IMR-90 (cell line): Measurements from ENCODE around the gene SLC12A8. TPM values are rescaled to one million over a fixed set of nuclear protein-coding genes. Genes with fewer than 3 reads are reported as not detected.

ENCODE experiments used
- ATAC-seq: fragments of 200-7000 bp; cut with Tn5 transposase; 2 replicates; pipeline ENCODE4 v1.9.1; 2020; ENCODE audit warnings: low read depth, mild to moderate bottlenecking, moderate library complexity
- BruUV-seq: library from RNA; stranded (reverse); fragments of 400-500 nt; replicated peaks from 2 replicates; lab custom pipeline; 2021; lab: Mats Ljungman, UMichigan
- CTCF ChIA-PET: fragments of 300-600 bp; formaldehyde crosslinking; extraction: SDS; loops from one replicate; lab custom pipeline; 2021; ENCODE audit warnings: antibody characterized with exemption; lab: Yijun Ruan, JAX
- POLR2A ChIA-PET: fragments of 300-600 bp; sonication (Branson Sonifier 250); formaldehyde crosslinking; loops from one replicate; lab custom pipeline; 2022; ENCODE audit warnings: antibody characterized with exemption; ENCODE audit not compliant: unreplicated experiment; lab: Charles Lee
- DNase-seq: peaks from one replicate; pipeline ENCODE4 v3.0.0; 2013
- H2AFZ ChIP-seq: replicated peaks from 2 replicates; pipeline ENCODE3; 2013; ENCODE audit warnings: low read length, mild to moderate bottlenecking; ENCODE audit not compliant: poor library complexity
- H2AK5ac ChIP-seq: 2 replicates; pipeline ENCODE4 v1.6.1; 2013; ENCODE audit warnings: low read depth, low read length, inconsistent platforms
- H2AK9ac ChIP-seq: replicated peaks from 2 replicates; pipeline ENCODE3; 2013; ENCODE audit warnings: mild to moderate bottlenecking, low read depth, low read length, moderate library complexity; ENCODE audit not compliant: poor library complexity
- H2BK120ac ChIP-seq: 2 replicates; pipeline ENCODE4 v1.6.1; 2013; ENCODE audit warnings: low read depth, low read length, inconsistent platforms
- H2BK15ac ChIP-seq: 3 replicates; pipeline ENCODE4 v1.6.1; 2013; ENCODE audit warnings: low read depth, low read length, inconsistent platforms
- H2BK20ac ChIP-seq: 2 replicates; pipeline ENCODE4 v1.6.1; 2013; ENCODE audit warnings: low read depth, mild to moderate bottlenecking, inconsistent platforms, low read length, moderate library complexity
- H2BK5ac ChIP-seq: 2 replicates; pipeline ENCODE4 v1.6.1; 2013; ENCODE audit warnings: mild to moderate bottlenecking, low read depth, low read length, inconsistent platforms; ENCODE audit not compliant: poor library complexity, severe bottlenecking
- H3K14ac ChIP-seq: replicated peaks from 2 replicates; pipeline ENCODE4 v1.6.1; 2013; ENCODE audit warnings: low read depth, low read length, inconsistent platforms
- H3K18ac ChIP-seq: 2 replicates; pipeline ENCODE4 v1.6.1; 2013; ENCODE audit warnings: low read depth, low read length, control low read depth
- H3K23ac ChIP-seq: 2 replicates; pipeline ENCODE4 v1.6.1; 2013; ENCODE audit warnings: low read depth, low read length, inconsistent platforms
- H3K27ac ChIP-seq: 2 replicates; pipeline ENCODE4 v1.5.1; 2013; ENCODE audit warnings: mild to moderate bottlenecking, control low read depth, low read length; ENCODE audit not compliant: insufficient read depth
- H3K27me3 ChIP-seq: 2 replicates; pipeline ENCODE4 v1.6.1; 2013; ENCODE audit warnings: low read length; ENCODE audit not compliant: control insufficient read depth, insufficient read depth
- H3K36me3 ChIP-seq: 2 replicates; pipeline ENCODE4 v1.6.1; 2013; ENCODE audit warnings: low read length, mixed read lengths; ENCODE audit not compliant: control insufficient read depth, insufficient read depth
- H3K4ac ChIP-seq: 2 replicates; pipeline ENCODE4 v1.6.1; 2013; ENCODE audit warnings: low read depth, low read length, inconsistent platforms
- H3K4me1 ChIP-seq: 2 replicates; pipeline ENCODE4 v1.6.1; 2013; ENCODE audit warnings: low read length, mixed read lengths; ENCODE audit not compliant: control insufficient read depth, insufficient read depth
- H3K4me2 ChIP-seq: 2 replicates; pipeline ENCODE4 v1.6.1; 2013; ENCODE audit warnings: low read depth, mild to moderate bottlenecking, control low read depth, low read length, moderate library complexity
- H3K4me3 ChIP-seq: 2 replicates; pipeline ENCODE4 v1.5.1; 2013; ENCODE audit warnings: low read depth, mild to moderate bottlenecking, control low read depth, low read length, moderate library complexity; ENCODE audit not compliant: insufficient read depth
- H3K56ac ChIP-seq: 2 replicates; pipeline ENCODE4 v1.6.1; 2013; ENCODE audit warnings: low read length, inconsistent platforms; ENCODE audit not compliant: insufficient read depth; ENCODE audit errors: extremely low read depth
- H3K79me1 ChIP-seq, 2 experiments: 2 replicates each; pipeline ENCODE4 v1.6.1; 2013; ENCODE audit warnings: low read length in 2 of 2, inconsistent platforms in 1 of 2, low read depth in 1 of 2
- H3K9ac ChIP-seq: 2 replicates; pipeline ENCODE4 v1.6.1; 2013; ENCODE audit warnings: low read depth, low read length, control low read depth
- H3K9me1 ChIP-seq: 2 replicates; pipeline ENCODE4 v1.6.1; 2013; ENCODE audit warnings: low read length, inconsistent platforms; ENCODE audit not compliant: insufficient read depth
- H3K9me3 ChIP-seq: 2 replicates; pipeline ENCODE4 v1.6.1; 2013; ENCODE audit warnings: low read length; ENCODE audit not compliant: control insufficient read depth, insufficient read depth
- H4K20me1 ChIP-seq: 2 replicates; pipeline ENCODE4 v1.6.1; 2013; ENCODE audit warnings: low read length, inconsistent platforms; ENCODE audit not compliant: insufficient read depth
- H4K5ac ChIP-seq: 2 replicates; pipeline ENCODE4 v1.6.1; 2013; ENCODE audit warnings: mild to moderate bottlenecking, low read depth, low read length, control low read depth
- H4K8ac ChIP-seq, 2 experiments: 2 replicates each; pipeline ENCODE4 v1.6.1; 2013; ENCODE audit warnings: low read depth in 2 of 2, low read length in 2 of 2, control low read depth in 1 of 2, inconsistent platforms in 1 of 2
- H4K91ac ChIP-seq: 2 replicates; pipeline ENCODE4 v1.6.1; 2013; ENCODE audit warnings: low read depth, low read length, inconsistent platforms; ENCODE audit not compliant: insufficient read depth
- MAZ ChIP-seq: IDR thresholded peaks from 2 replicates; pipeline ENCODE4 v1.6.1; 2012; ENCODE audit warnings: low read depth, mild to moderate bottlenecking, low read length, improper control_type of control experiment, moderate library complexity, borderline replicate concordance
- MXI1 ChIP-seq: IDR thresholded peaks from 2 replicates; pipeline ENCODE4 v1.6.1; 2012; ENCODE audit warnings: low read depth, mild to moderate bottlenecking, low read length, moderate library complexity, borderline replicate concordance
- WGBS, 2 experiments: methylation state at CpG; one replicate each; pipeline versions ENCODE4 v1.1.5 to v1.1.7; 2013; ENCODE audit warnings: missing lambda C conversion rate in 2 of 2; ENCODE audit not compliant: insufficient read length in 1 of 2; ENCODE audit errors: extremely low coverage in 2 of 2; 5-methylcytosine and 5-hydroxymethylcytosine counted together
- dilution Hi-C: fragments of 300-500 bp; cut with HindIII; formaldehyde crosslinking; loops from one replicate; pipeline ENCODE4 v1.14.3; 2018; ENCODE audit warnings: low sequenced_read_pairs; ENCODE audit not compliant: unreplicated experiment
- in situ Hi-C: fragments of 300-500 bp; cut with MboI; formaldehyde crosslinking; loops from 3 replicates; pipeline ENCODE4 v1.14.3; 2019; ENCODE audit warnings: low sequenced_read_pairs, inconsistent platforms, mixed read lengths
- intact Hi-C: fragments of 100-400 bp; cut with micrococcal nuclease; formaldehyde crosslinking; loops from 2 replicates; pipeline ENCODE4 v1.10.0; 2022
- polyA plus RNA-seq, 3 experiments: library from polyadenylated mRNA; depleted of rRNA; stranded (reverse); fragments of >200 nt; gene quantifications; 2 replicates each; pipeline ENCODE4 v1.2.3, GENCODE V29; 2012; ENCODE audit warnings: low replicate concordance in 1 of 3
- total RNA-seq: library from RNA; depleted of rRNA; stranded (reverse); fragments of >200 nt; gene quantifications from 2 replicates; pipeline ENCODE4 v1.2.3, GENCODE V29; 2012

The SLC12A8 gene
- total and polyA plus RNA-seq, 2 of the 4 experiments (the other 2 are of a cell fraction) = 2.2 to 4.3 TPM

DNA sequence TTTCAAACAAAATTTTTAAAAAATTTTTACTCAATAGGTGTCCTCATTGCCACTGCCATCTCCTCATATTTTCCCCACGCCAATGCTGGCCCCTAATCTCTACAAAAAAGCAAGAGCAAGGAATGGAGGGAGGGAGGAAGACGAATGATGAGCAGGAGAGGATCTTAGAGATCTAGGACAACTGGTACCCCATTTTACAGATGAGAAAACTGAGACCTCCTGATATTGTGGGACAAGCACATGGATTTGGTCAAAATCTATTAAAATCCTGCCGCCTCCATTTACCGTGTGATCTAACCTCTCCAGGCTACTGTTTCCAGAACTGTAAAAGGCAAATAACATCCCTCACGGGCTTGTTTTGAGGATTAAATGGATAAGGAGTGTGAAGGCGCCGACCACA is 161.3 kb downstream of the SLC12A8 start:
- Histone ChIP-seq H3K27ac (peak overlapping the region; percentile 94), H2BK5ac (peak overlapping the region; percentile 95), H3K4ac (peak overlapping the region; percentile 51), H4K91ac (0 out of 2 replicates have a peak overlapping the region, but pooled peaks have one; percentile 4), H3K14ac (peak overlapping the region; percentile 33), H2BK15ac (peak overlapping the region; percentile 37; the same call in 2 of the 3 replicates), H3K36me3 (peaks cover 35% of the 10 kb centered on the region), H3K9ac (peak overlapping the region; percentile 47), H3K4me1 (peaks cover 23% of the 10 kb centered on the region), H3K79me1 (peaks cover 44 to 84% of the 10 kb centered on the region in 2 experiments), H3K18ac (peak overlapping the region; percentile 12; the same call in 1 of the 2 replicates), H4K8ac (no peak overlapping the region; a peak in 1 of 4 replicates), H4K5ac (no peak overlapping the region), H3K56ac (no peak overlapping the region; the same call in 1 of the 2 replicates), H3K27me3 (no peaks in the 10 kb centered on the region), H2BK20ac (peak overlapping the region; percentile 17; the same call in 1 of the 2 replicates), H3K23ac (peak overlapping the region; percentile 46; the same call in 1 of the 2 replicates), H3K4me2 (peak overlapping the region; percentile 95), H2AK5ac (peak overlapping the region; percentile 48), H2AK9ac (no peak overlapping the region), H2AFZ (no peak overlapping the region), H3K9me3 (no peaks in the 10 kb centered on the region), H4K20me1 (peaks cover 75% of the 10 kb centered on the region), H2BK120ac (peak overlapping the region; percentile 45; the same call in 1 of the 2 replicates), H3K9me1 (peaks cover 42% of the 10 kb centered on the region), H3K4me3 (no peak overlapping the region)
- ATAC-seq (no peak), DNase-seq (no peak)
- intact Hi-C loops = loop anchor here (5.0 kb wide), 3 partner anchors 76 to 536 kb away; no protein-coding TSS in a partner anchor
- BruUV-seq = no TSS peak
- CTCF ChIA-PET = no interaction called here
- dilution Hi-C loops = no loop called here
- in situ Hi-C loops = no loop called here
- no CpG with 5 or more reads among the region's 7 CpGs for WGBS, 2 experiments
- TF ChIP-seq MAZ = no peak
- no peak for TF ChIP-seq MXI1
- POLR2A ChIA-PET = interaction anchor here (1.1 kb wide), 1 partner anchor 79 kb away, joined by 4 read pairs; no protein-coding TSS in a partner anchor
